Neuronal stem cell (in vitro differentiated cells): Measurements from ENCODE around the gene PTPRM.

Experiments used
- DNase-seq: peaks from one replicate; pipeline ENCODE4 v3.0.0-alpha.2; 2013; ENCODE audit warnings: low spot score
- H2AFZ ChIP-seq: one replicate; pipeline ENCODE4 v1.6.1; 2013; ENCODE audit warnings: mild to moderate bottlenecking, low read length, inconsistent platforms
- H2AK5ac ChIP-seq: 2 replicates; pipeline ENCODE4 v1.6.1; 2013; ENCODE audit warnings: low read depth, mild to moderate bottlenecking, inconsistent platforms, low read length, moderate library complexity, mixed read lengths
- H2BK120ac ChIP-seq: 2 replicates; pipeline ENCODE4 v1.6.1; 2013; ENCODE audit warnings: low read depth, mild to moderate bottlenecking, inconsistent platforms, low read length, moderate library complexity, mixed read lengths
- H2BK12ac ChIP-seq: one replicate; pipeline ENCODE4 v1.6.1; 2013; ENCODE audit warnings: low read length, inconsistent platforms
- H2BK15ac ChIP-seq: 2 replicates; pipeline ENCODE4 v1.6.1; 2013; ENCODE audit warnings: mild to moderate bottlenecking, low read length, inconsistent platforms, mixed read lengths
- H2BK5ac ChIP-seq: one replicate; pipeline ENCODE4 v1.6.1; 2013; ENCODE audit warnings: inconsistent platforms, mild to moderate bottlenecking, low read length, moderate library complexity
- H3K14ac ChIP-seq: one replicate; pipeline ENCODE4 v1.6.1; 2013; ENCODE audit warnings: low read length, inconsistent platforms
- H3K18ac ChIP-seq: 2 replicates; pipeline ENCODE4 v1.6.1; 2013; ENCODE audit warnings: low read length, inconsistent platforms
- H3K23ac ChIP-seq: 2 replicates; pipeline ENCODE4 v1.6.1; 2013; ENCODE audit warnings: low read depth, mild to moderate bottlenecking, mixed read lengths, low read length, inconsistent platforms; ENCODE audit not compliant: poor library complexity
- H3K27ac ChIP-seq: replicated peaks from 3 replicates; pipeline ENCODE4 v1.5.1; 2013; ENCODE audit warnings: low read length, inconsistent platforms
- H3K27me3 ChIP-seq, 3 experiments: 2 replicates each; pipeline ENCODE4 v1.6.1; 2013; ENCODE audit warnings: low read length in 3 of 3, mild to moderate bottlenecking in 2 of 3, inconsistent platforms in 1 of 3, low read depth in 1 of 3, mixed read lengths in 1 of 3, moderate library complexity in 1 of 3; ENCODE audit not compliant: control insufficient read depth in 3 of 3, insufficient read depth in 3 of 3
- H3K36me3 ChIP-seq, 2 donors: replicated peaks in 1 of 2; 2 replicates each; pipeline ENCODE4 v1.6.1; 2013; ENCODE audit warnings: low read length in 2 of 2; ENCODE audit not compliant: control insufficient read depth in 2 of 2, insufficient read depth in 2 of 2
- H3K4ac ChIP-seq: 2 replicates; pipeline ENCODE4 v1.6.1; 2013; ENCODE audit warnings: inconsistent platforms, mild to moderate bottlenecking, low read length, moderate library complexity
- H3K4me1 ChIP-seq, 2 donors: 1 replicate in 1 of 2; 2 replicates in 1 of 2; pipeline ENCODE4 v1.6.1; 2013; ENCODE audit warnings: low read length in 2 of 2, low read depth in 1 of 2; ENCODE audit not compliant: control insufficient read depth in 2 of 2, insufficient read depth in 1 of 2
- H3K4me2 ChIP-seq: one replicate; pipeline ENCODE4 v1.6.1; 2013; ENCODE audit warnings: mild to moderate bottlenecking, low read length, inconsistent platforms; ENCODE audit not compliant: insufficient read depth, poor library complexity, severe bottlenecking
- H3K4me3 ChIP-seq, 2 donors: 2 replicates each; pipeline ENCODE4 v1.5.1; 2013; ENCODE audit warnings: low read length in 2 of 2, mild to moderate bottlenecking in 2 of 2, inconsistent platforms in 1 of 2, moderate library complexity in 1 of 2
- H3K79me1 ChIP-seq: one replicate; pipeline ENCODE4 v1.6.1; 2013; ENCODE audit warnings: low read depth, mild to moderate bottlenecking, inconsistent platforms, low read length, moderate library complexity
- H3K9ac ChIP-seq: one replicate; pipeline ENCODE4 v1.6.1; 2013; ENCODE audit warnings: mild to moderate bottlenecking, low read depth, low read length, inconsistent platforms; ENCODE audit not compliant: poor library complexity
- H3K9me3 ChIP-seq, 2 donors: replicated peaks in 1 of 2; 2 replicates each; pipeline versions ENCODE3 to v1.6.1; 2013; ENCODE audit warnings: low read length in 2 of 2, mild to moderate bottlenecking in 2 of 2, inconsistent platforms in 1 of 2, low read depth in 1 of 2, mixed read lengths in 1 of 2, moderate library complexity in 1 of 2; ENCODE audit not compliant: control insufficient read depth in 2 of 2, insufficient read depth in 1 of 2
- H4K8ac ChIP-seq: one replicate; pipeline ENCODE4 v1.6.1; 2013; ENCODE audit warnings: low read depth, mild to moderate bottlenecking, inconsistent platforms, low read length, moderate library complexity
- H4K91ac ChIP-seq: one replicate; pipeline ENCODE4 v1.6.1; 2013; ENCODE audit warnings: low read length, low read depth, mild to moderate bottlenecking, inconsistent platforms; ENCODE audit not compliant: poor library complexity
- WGBS, 2 donors: extraction: QIAGEN DNeasy Blood & Tissue Kit; methylation state at CpG; one replicate each; pipeline ENCODE4 v1.1.7; 2013; ENCODE audit warnings: missing lambda C conversion rate in 2 of 2, mixed read lengths in 1 of 2; ENCODE audit not compliant: insufficient read length in 2 of 2, insufficient replicate concordance in 1 of 2; ENCODE audit errors: extremely low coverage in 2 of 2; 5-methylcytosine and 5-hydroxymethylcytosine counted together

PTPRM gene

GRCh38 chr18:7683753-7684152 is 116.6 kb downstream of the PTPRM start:
- no peak overlapping the region for H3K18ac ChIP-seq
- no peak overlapping the region for H2AFZ ChIP-seq
- H3K27ac ChIP-seq: no peak overlapping the region
- H2BK12ac ChIP-seq: no peak overlapping the region
- H4K8ac ChIP-seq: no peak overlapping the region
- no peaks in the 10 kb centered on the region for H3K36me3 ChIP-seq
- no peak overlapping the region for H3K14ac ChIP-seq
- no peak overlapping the region for H2BK5ac ChIP-seq
- no peak overlapping the region for H4K91ac ChIP-seq
- no peaks in the 10 kb centered on the region for H3K27me3 ChIP-seq
- no peak overlapping the region for H2BK120ac ChIP-seq
- H3K4me1 ChIP-seq: peaks cover 0 to 2% of the 10 kb centered on the region in 2 donors
- no peak for DNase-seq
- H3K4me3 ChIP-seq: no peak overlapping the region
- no peak overlapping the region for H3K9ac ChIP-seq
- H3K4ac ChIP-seq: no peak overlapping the region
- H3K9me3 ChIP-seq: no peaks in the 10 kb centered on the region
- H2AK5ac ChIP-seq: no peak overlapping the region
- no CpG with 5 or more reads among the region's 3 CpGs for WGBS, 2 donors
- no peak overlapping the region for H3K4me2 ChIP-seq
- no peak overlapping the region for H2BK15ac ChIP-seq
- no peak overlapping the region for H3K23ac ChIP-seq
- no peaks in the 10 kb centered on the region for H3K79me1 ChIP-seq

GRCh38 chr18:7684357-7684756 is 117.2 kb downstream of the PTPRM start:
- Histone ChIP-seq H3K4me3 (no peak overlapping the region), H2BK15ac (no peak overlapping the region), H3K9ac (no peak overlapping the region), H3K14ac (no peak overlapping the region), H3K79me1 (no peaks in the 10 kb centered on the region), H3K27ac (no peak overlapping the region), H3K27me3 (no peaks in the 10 kb centered on the region), H3K18ac (no peak overlapping the region), H2AFZ (no peak overlapping the region), H2BK5ac (no peak overlapping the region), H3K4me1 (peaks cover 0 to 2% of the 10 kb centered on the region in 2 donors), H3K4ac (no peak overlapping the region), H3K36me3 (no peaks in the 10 kb centered on the region), H2BK12ac (no peak overlapping the region), H2AK5ac (no peak overlapping the region), H3K4me2 (no peak overlapping the region), H4K91ac (no peak overlapping the region), H2BK120ac (no peak overlapping the region), H4K8ac (no peak overlapping the region), H3K9me3 (no peaks in the 10 kb centered on the region), H3K23ac (no peak overlapping the region)
- DNase-seq: no peak
- WGBS, 2 donors: no CpG with 5 or more reads among the region's 4 CpGs

- Histone ChIP-seq H3K27me3 (no peaks in the 10 kb centered on the region), H3K36me3 (no peaks in the 10 kb centered on the region), H2BK12ac (no peak overlapping the region), H3K9ac (no peak overlapping the region), H2BK5ac (no peak overlapping the region), H3K4me2 (no peak overlapping the region), H2AFZ (no peak overlapping the region), H3K4ac (no peak overlapping the region), H4K91ac (no peak overlapping the region), H3K9me3 (no peaks in the 10 kb centered on the region), H3K18ac (no peak overlapping the region), H2BK120ac (no peak overlapping the region), H2BK15ac (no peak overlapping the region), H2AK5ac (no peak overlapping the region), H3K4me3 (no peak overlapping the region), H4K8ac (no peak overlapping the region), H3K27ac (no peak overlapping the region), H3K14ac (no peak overlapping the region), H3K79me1 (no peaks in the 10 kb centered on the region), H3K23ac (no peak overlapping the region), H3K4me1 (peaks cover 0 to 2% of the 10 kb centered on the region in 2 donors)
- WGBS, 2 donors: no CpG with 5 or more reads among the region's 3 CpGs
- no peak for DNase-seq
Measured at GRCh38 chr18:7684966-7685365, 117.8 kb downstream of the PTPRM start.

DNA sequence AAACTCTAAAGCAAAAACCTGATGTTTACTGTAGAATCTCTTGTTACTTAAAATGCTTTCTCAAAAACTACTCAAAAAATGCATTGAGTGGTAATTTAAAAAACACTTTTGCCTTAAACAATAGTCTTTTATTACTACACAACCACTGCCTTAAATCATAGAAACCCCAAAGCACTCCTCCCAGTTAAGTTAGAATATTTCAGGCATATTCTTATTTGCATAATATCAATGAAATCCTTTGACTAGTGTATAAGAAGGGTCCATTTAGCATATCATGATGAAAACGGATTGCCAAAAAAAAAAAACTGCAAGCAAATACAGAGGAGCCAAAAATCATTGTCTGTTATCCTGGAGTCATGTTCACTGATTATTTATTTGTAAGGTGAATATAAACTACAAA is 119.2 kb downstream of the PTPRM start:
- Histone ChIP-seq H2BK15ac (no peak overlapping the region), H4K91ac (no peak overlapping the region), H3K27me3 (no peaks in the 10 kb centered on the region), H3K4me1 (peaks cover 0 to 2% of the 10 kb centered on the region in 2 donors), H3K36me3 (no peaks in the 10 kb centered on the region), H3K9ac (no peak overlapping the region), H2BK120ac (no peak overlapping the region), H2BK12ac (no peak overlapping the region), H3K23ac (no peak overlapping the region), H3K27ac (no peak overlapping the region), H2AK5ac (no peak overlapping the region), H2BK5ac (no peak overlapping the region), H4K8ac (no peak overlapping the region), H2AFZ (no peak overlapping the region), H3K4ac (no peak overlapping the region), H3K9me3 (no peaks in the 10 kb centered on the region), H3K14ac (no peak overlapping the region), H3K4me2 (no peak overlapping the region), H3K4me3 (no peak overlapping the region), H3K18ac (no peak overlapping the region), H3K79me1 (no peaks in the 10 kb centered on the region)
- DNase-seq: no peak
- WGBS, 2 donors: no CpG with 5 or more reads among the region's 1 CpG
